BLaER1 (cell line): Measurements from ENCODE around the gene BPGM.

Source experiments
- H3K27ac ChIP-seq: shearing (Covaris generic); formaldehyde crosslinking; 2 replicates; pipeline ENCODE4 v1.8.1; 2022
- H3K27me3 ChIP-seq: shearing (Covaris generic); formaldehyde crosslinking; 2 replicates; pipeline ENCODE4 v1.8.1; 2022
- H3K36me3 ChIP-seq: shearing (Covaris generic); formaldehyde crosslinking; 2 replicates; pipeline ENCODE4 v1.8.1; 2022
- H3K4me1 ChIP-seq: shearing (Covaris generic); formaldehyde crosslinking; 2 replicates; pipeline ENCODE4 v1.8.1; 2022
- H3K4me2 ChIP-seq: shearing (Covaris generic); formaldehyde crosslinking; 2 replicates; pipeline ENCODE4 v1.8.1; 2022
- H3K4me3 ChIP-seq: shearing (Covaris generic); formaldehyde crosslinking; 2 replicates; pipeline ENCODE4 v1.8.1; 2022
- H3K9ac ChIP-seq: shearing (Covaris generic); formaldehyde crosslinking; 2 replicates; pipeline ENCODE4 v1.8.1; 2022
- H3K9me3 ChIP-seq: shearing (Covaris generic); formaldehyde crosslinking; 2 replicates; pipeline ENCODE4 v1.8.1; 2022
- H4K20me1 ChIP-seq: shearing (Covaris generic); formaldehyde crosslinking; 2 replicates; pipeline ENCODE4 v1.8.1; 2022
- Cebpa-rat ChIP-seq: shearing (Covaris generic); IDR thresholded peaks from 2 replicates; pipeline ENCODE4 v1.8.1; 2022

The BPGM gene

DNA sequence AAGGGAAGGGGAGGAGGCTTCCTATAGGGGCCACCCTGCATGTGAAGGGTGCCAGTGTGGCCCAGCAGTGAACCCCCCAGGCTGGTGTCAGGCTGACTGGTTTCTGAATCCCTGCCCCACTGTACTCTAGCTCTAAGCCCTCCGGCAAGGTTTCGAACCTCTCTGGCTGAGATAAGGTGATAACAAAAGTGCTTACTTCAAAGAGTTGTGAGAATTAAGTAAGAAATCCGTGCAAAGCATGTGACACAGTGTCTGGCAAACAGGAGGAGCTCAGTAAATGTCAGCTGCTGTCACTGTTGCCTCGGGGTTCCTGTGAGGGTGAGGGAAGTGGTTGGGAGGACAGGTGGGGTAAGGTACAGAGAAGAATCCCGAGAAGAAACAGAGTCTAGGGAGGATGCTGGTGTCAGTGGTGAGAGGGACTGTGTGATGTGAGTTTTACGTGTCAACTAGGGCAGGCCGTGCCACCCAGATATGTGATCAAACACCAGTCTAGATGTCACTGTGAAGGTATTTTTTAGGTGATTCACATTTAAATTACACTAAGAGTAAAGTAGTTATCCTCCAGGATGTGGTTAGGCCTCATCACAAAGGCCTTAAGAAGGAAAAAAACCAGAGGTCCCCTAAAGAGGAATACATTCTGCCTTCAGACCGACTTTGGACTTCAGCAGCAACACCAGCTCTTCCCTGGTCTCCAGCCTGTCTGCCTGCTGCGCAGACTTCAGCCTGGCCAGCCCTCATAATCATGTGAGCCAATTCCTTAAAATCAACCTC, 64.4 kb downstream of the BPGM start:
- Histone ChIP-seq H3K4me2 (peak overlapping the region; percentile 43), H3K9me3 (no peaks in the 10 kb centered on the region), H3K4me3 (no peak overlapping the region), H3K27ac (0 out of 2 replicates have a peak overlapping the region, but pooled peaks have one; percentile 7), H4K20me1 (no peaks in the 10 kb centered on the region), H3K27me3 (no peaks in the 10 kb centered on the region), H3K36me3 (no peaks in the 10 kb centered on the region), H3K9ac (no peak overlapping the region), H3K4me1 (peaks cover 14% of the 10 kb centered on the region)
- TF ChIP-seq Cebpa-rat = no peak

DNA sequence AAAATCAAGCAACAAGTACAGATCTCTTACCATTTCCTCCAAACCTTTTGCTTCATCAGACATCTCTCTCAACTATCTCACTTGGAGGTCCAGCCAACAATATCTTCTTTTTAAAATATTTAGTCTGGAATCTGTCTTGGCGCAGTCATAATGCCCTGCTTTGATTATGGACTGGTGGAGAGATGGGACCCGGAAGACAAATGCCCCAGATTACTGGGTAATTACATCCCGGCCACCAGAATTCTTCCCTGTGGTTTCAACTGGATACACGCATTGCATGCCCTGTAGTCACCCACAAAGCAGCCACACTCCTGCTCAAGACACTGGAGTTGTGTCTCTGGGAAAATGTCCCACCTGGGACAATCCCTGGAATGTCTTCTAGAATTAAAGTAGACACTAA, 65.5 kb downstream of the BPGM start:
- Histone ChIP-seq H3K9me3 (no peaks in the 10 kb centered on the region), H3K36me3 (no peaks in the 10 kb centered on the region), H4K20me1 (no peaks in the 10 kb centered on the region), H3K4me3 (no peak overlapping the region), H3K27ac (no peak overlapping the region), H3K4me1 (peaks cover 14% of the 10 kb centered on the region), H3K27me3 (no peaks in the 10 kb centered on the region), H3K9ac (no peak overlapping the region), H3K4me2 (no peak overlapping the region)
- no peak for TF ChIP-seq Cebpa-rat

DNA sequence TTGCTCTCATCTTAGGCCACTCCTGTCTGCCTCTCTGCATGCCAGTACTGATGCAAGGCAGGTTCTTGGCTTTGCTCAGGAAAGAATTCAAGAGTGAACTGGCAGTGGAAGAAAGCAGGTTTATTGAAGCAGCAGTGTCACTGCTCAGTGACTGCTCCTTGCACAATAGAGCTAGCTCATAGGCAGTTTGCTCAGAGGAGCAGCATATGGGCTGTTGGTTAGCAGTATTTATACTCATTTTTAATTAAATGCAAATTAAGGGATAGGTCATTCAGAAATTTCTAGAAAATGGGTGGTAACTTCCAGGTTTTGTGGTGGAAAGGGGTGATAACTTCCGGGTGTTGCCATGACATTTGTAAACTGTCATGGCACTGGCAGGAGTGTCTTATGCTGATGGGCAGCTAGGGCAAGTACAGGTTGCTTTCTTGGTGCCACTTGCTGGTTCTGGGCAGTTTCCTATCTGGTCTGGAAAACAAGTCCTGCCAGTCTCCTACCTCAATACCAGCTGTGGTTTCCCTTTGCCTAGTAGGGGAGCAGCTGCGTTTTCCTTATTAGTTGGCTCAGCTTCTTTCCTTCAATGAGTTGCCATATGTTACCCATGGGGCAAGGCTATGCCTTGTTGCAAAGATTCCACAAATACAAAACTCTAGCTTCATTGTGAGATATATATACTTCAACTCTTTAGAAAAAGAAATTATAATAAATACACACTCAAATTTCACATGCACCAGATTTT, 68.0 kb downstream of the BPGM start:
- Histone ChIP-seq H3K4me3 (no peak overlapping the region), H3K36me3 (no peaks in the 10 kb centered on the region), H3K9ac (no peak overlapping the region), H3K9me3 (no peaks in the 10 kb centered on the region), H3K27ac (no peak overlapping the region), H3K27me3 (no peaks in the 10 kb centered on the region), H3K4me2 (no peak overlapping the region), H4K20me1 (no peaks in the 10 kb centered on the region), H3K4me1 (peaks cover 14% of the 10 kb centered on the region)
- TF ChIP-seq Cebpa-rat = no peak

DNA sequence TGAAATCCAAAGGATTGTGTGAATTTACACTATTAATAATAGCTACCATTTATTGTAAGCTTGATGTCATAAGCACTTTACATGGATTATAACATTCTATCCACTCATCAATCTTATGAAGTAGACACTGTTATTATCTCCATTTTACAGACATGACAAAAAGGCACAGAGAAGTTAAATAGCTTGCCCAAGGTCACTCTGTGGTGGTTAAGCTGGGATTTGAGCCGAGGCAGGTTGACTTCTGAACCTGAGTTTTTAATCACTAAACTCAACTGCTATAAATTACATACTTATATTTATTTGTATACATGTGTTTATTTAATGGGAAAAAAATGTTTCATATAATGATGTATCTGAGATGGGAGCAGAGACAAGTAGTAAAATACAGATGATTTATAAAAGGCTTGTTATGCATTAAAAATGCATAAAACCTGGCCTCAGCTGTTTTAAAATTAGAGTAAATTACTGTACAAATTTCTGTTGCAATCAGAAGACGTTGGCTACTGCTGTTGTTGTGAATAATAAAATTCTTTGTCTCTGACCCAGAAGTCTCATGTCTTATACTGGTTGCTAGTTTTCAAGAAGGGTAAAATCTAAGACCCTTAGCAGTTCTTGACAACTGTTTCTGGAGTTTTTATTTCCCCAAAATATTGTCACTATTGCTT, 71.7 kb downstream of the BPGM start:
- H3K4me2 ChIP-seq = no peak overlapping the region
- H4K20me1 ChIP-seq = no peaks in the 10 kb centered on the region
- no peak overlapping the region for H3K9ac ChIP-seq
- no peaks in the 10 kb centered on the region for H3K27me3 ChIP-seq
- no peak for TF ChIP-seq Cebpa-rat
- no peaks in the 10 kb centered on the region for H3K36me3 ChIP-seq
- no peaks in the 10 kb centered on the region for H3K4me1 ChIP-seq
- H3K27ac ChIP-seq = no peak overlapping the region
- no peaks in the 10 kb centered on the region for H3K9me3 ChIP-seq
- H3K4me3 ChIP-seq = no peak overlapping the region

DNA sequence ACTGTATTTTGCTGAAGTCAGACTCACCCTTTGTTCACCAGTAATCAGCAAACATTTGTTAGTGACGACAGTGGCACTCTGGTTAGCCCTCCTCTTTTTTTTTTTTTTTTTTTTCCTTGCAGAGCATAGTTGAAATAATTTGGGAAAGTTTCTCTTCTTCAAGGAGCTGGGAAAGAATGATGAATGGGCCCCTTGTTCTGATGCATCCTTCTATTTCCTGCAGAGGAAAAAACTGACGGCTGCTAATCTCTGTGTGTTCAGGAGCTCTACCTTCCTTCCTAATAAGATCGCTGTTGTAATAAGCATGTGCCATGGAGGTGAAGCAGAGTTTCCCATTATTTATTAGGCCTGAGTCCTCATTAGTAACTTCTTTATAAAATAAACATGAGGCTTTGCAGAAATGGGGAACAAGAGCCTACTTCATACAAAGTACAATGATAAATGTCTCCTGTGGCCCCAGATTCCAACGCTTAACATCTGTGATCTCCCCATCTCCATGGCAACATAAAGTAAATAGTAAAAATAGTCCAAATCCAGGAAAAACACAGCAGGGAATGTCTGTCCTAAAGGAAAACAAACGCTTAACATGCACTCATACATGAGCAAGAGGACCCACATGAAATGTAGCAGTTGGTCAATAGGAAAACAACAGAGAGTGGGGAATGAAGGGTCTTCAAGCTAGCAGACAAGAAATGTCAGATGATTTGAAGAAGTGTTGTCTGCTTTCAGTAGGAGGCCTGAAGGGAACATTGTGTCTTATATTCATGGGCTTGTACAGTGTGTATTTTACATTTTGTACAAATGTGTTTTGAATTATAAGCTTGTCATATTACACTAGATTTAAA, 73.7 kb downstream of the BPGM start:
- TF ChIP-seq Cebpa-rat = no peak
- H3K36me3 ChIP-seq = no peaks in the 10 kb centered on the region
- no peaks in the 10 kb centered on the region for H3K4me1 ChIP-seq
- no peak overlapping the region for H3K4me3 ChIP-seq
- peaks cover 4% of the 10 kb centered on the region; the same call in 1 of the 2 replicates for H3K9me3 ChIP-seq
- H3K4me2 ChIP-seq = no peak overlapping the region
- H4K20me1 ChIP-seq = no peaks in the 10 kb centered on the region
- no peak overlapping the region for H3K27ac ChIP-seq
- H3K9ac ChIP-seq = no peak overlapping the region
- H3K27me3 ChIP-seq = no peaks in the 10 kb centered on the region

DNA sequence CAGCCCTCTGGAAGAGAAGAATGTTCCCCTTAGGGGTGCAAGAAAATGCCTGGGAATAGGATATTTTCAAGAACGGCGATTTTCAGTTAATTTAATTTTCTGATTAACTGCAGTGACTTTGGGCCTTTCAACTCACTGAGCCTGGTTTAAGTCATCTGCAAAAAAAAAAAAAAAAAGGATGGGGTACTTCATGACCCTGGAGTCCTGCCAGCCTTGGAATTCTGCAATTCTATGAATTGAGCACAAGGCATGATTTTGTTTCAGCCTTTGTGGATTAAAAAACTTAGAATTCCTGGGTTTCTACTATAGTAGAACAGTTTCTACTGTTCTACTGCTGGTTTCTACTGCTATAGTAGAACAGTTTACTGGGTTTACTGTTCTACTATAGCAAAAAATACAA, 74.5 kb downstream of the BPGM start:
- TF ChIP-seq Cebpa-rat = no peak
- H3K27me3 ChIP-seq = no peaks in the 10 kb centered on the region
- no peak overlapping the region for H3K4me3 ChIP-seq
- peaks cover 10% of the 10 kb centered on the region for H3K9me3 ChIP-seq
- H3K36me3 ChIP-seq = no peaks in the 10 kb centered on the region
- no peak overlapping the region for H3K9ac ChIP-seq
- no peak overlapping the region for H3K4me2 ChIP-seq
- H3K27ac ChIP-seq = no peak overlapping the region
- H3K4me1 ChIP-seq = no peaks in the 10 kb centered on the region
- no peaks in the 10 kb centered on the region for H4K20me1 ChIP-seq

DNA sequence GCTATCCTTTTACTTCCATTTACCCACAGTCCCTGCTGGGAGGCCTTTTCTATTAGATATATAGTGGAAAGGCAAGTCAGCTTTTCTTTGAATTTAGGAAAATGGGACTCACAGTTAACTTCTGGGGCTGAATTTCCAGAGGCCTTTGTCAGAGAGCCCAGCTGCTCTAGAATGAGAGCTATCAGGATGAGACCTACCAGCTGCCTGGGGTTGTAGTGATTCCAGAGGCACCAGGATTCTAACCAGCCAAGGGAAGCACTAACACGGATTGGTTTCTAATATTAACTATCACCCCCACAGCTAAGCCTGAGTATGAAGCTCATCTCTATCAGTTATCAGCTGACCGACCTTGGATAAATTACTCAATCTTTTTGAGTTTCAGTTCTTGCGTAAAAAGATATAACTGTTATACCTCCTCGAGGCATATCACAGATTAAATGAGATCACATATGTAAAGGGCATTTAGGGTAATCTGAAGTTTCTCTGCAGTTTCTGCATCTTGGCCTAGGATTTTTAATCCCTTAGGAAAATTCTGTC, 76.2 kb downstream of the BPGM start:
- no peak overlapping the region for H3K4me3 ChIP-seq
- no peak for TF ChIP-seq Cebpa-rat
- peaks cover 8% of the 10 kb centered on the region for H3K4me1 ChIP-seq
- H4K20me1 ChIP-seq = no peaks in the 10 kb centered on the region
- H3K36me3 ChIP-seq = no peaks in the 10 kb centered on the region
- no peak overlapping the region for H3K9ac ChIP-seq
- H3K4me2 ChIP-seq = no peak overlapping the region
- peaks cover 17% of the 10 kb centered on the region for H3K9me3 ChIP-seq
- no peaks in the 10 kb centered on the region for H3K27me3 ChIP-seq
- H3K27ac ChIP-seq = no peak overlapping the region

DNA sequence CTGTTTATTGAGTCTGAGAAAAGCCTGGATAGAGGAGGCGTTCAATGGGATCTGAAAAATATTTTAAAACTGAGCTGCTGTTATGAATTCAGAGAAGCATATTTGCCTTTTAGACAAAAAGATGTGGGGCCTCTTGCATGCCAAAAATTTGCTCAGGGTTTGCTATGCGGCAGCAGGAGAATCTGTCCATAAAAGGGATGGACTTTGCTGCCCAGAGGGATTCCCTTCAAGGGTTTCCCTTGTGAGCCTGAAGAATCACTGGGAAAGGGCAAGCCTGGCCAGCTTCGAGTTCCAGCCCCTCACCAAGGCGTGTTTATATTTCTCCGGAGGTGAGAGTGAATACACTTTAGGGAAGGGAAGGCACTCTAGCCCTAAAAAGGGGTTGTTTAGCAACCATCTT, 77.2 kb downstream of the BPGM start:
- TF ChIP-seq Cebpa-rat = no peak
- Histone ChIP-seq H3K9me3 (peaks cover 17% of the 10 kb centered on the region), H3K27me3 (no peaks in the 10 kb centered on the region), H3K27ac (no peak overlapping the region), H3K4me2 (no peak overlapping the region), H3K4me1 (peaks cover 17% of the 10 kb centered on the region), H3K36me3 (no peaks in the 10 kb centered on the region), H4K20me1 (no peaks in the 10 kb centered on the region), H3K9ac (no peak overlapping the region), H3K4me3 (no peak overlapping the region)

DNA sequence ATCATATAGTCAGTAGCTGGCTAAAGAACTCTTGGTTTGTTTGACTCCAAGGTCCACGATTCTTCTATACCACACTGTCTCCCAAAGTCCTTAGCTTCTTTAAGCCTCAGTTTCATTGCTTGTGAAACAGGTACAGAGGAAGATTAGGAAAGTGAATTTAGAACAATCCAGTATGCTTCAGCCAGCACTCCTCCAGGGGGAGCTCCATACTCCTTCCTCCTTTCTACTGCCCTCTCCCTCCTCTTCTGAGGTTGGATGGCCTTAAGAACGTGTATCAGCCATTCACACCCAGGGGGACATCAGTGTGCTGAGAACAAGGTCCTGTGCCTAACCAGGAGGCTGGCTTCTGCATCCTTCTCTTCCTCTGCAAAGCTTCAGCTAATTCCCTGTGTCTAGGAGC, 78.0 kb downstream of the BPGM start:
- Histone ChIP-seq H3K36me3 (no peaks in the 10 kb centered on the region), H3K4me3 (no peak overlapping the region), H3K4me2 (no peak overlapping the region), H3K9ac (no peak overlapping the region), H3K9me3 (peaks cover 17% of the 10 kb centered on the region), H3K4me1 (peaks cover 22% of the 10 kb centered on the region), H3K27me3 (no peaks in the 10 kb centered on the region), H4K20me1 (no peaks in the 10 kb centered on the region), H3K27ac (peak overlapping the region; percentile 2; the same call in 1 of the 2 replicates)
- TF ChIP-seq Cebpa-rat = no peak
